HG03521 (cell line): Measurements from ENCODE around the gene LILRA5.
"Not testable (repeated sequence)": the region's sequence is repeated elsewhere in the genome, so short reads cannot be mapped to it uniquely, and the experiment has no call there.

ENCODE experiments used
- ATAC-seq: cut with Tn5 transposase; IDR thresholded peaks from one replicate; pipeline ENCODE4 v1.9.1; 2021; ENCODE audit warnings: mild to moderate bottlenecking, moderate library complexity; ENCODE audit not compliant: unreplicated experiment

The LILRA5 gene

GRCh38 chr19:54335164-54335563, 22.2 kb upstream of the LILRA5 start:
- no peak for ATAC-seq

DNA sequence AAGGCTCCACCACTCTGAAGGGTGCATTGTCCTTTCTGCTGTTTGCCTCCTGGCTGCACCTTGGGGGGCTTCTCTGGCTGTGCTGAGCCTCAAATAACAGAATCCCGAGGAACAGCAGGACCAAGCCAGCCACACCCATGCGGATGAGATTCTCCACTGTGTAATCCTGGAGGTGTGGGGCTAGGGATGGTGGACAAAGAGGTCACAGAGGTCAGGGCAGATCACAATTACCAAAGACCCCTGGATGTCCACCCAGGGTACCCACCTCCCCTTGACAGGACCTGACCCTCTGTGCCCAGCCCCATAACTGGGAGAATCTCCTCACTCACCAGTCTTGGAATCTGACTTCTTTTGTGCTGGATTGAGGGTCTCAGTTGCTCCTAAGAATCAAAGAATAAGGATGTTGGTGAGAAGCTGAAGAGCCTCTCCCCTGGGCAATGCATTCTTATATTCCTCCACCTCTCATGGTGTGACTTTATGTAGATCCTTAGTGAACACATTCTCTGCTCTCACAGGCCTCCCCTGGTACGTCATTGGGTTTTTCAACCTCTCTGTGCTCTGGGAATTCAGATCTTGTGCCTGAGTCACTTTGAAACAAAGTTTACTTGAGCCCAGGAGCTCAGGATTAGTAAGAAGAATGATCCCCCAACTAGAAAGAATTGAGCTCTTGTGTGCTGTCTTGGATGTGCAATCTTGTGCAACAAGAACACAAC, 20.8 kb upstream of the LILRA5 start:
- no peak for ATAC-seq

DNA sequence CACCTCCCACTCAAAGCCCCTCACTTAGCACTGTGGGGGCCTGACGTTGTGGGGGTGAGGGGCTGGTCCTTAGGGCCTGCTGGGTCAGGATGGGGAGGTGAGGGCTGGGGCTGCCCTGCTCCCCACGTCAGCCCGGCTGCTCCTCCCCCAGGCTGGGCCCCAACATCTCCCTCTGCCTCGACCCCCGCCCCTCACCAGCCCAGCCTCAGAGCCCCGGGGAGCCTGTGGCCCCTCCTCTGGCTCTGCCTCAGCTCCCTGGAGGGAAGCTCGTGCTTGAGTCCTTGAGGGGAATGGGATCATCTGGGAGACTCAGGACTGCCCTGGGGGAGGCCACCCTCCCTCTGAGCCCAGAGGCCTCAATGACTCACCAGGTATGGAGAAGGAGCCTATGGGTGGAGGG, 19.2 kb upstream of the LILRA5 start:
- no peak for ATAC-seq

- no peak for ATAC-seq
These were observed 18.7 kb upstream of the LILRA5 start for GRCh38 chr19:54331626-54332025.

- ATAC-seq, result no peak
These were observed 16.7 kb upstream of the LILRA5 start for GRCh38 chr19:54329476-54330165.

DNA sequence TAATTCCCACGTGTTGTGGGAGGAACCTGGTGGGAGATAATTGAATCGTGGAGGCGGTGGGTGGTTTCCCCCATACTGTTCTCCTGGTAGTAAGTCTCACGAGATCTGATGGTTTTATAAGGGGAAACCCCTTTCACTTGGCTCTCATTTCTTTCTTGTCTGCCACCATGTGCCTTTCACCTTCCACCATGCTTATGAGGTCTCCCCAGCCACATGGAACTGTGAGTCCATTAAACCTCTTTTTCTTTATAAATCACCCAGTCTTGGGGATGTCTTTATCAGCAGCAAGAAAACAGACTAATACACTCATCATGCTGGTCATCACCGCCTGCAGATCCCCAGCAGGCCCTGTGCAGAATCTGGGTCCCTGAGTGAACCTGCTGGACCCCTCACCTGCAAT, 15.8 kb upstream of the LILRA5 start:
- ATAC-seq, result not testable (repeated sequence)

DNA sequence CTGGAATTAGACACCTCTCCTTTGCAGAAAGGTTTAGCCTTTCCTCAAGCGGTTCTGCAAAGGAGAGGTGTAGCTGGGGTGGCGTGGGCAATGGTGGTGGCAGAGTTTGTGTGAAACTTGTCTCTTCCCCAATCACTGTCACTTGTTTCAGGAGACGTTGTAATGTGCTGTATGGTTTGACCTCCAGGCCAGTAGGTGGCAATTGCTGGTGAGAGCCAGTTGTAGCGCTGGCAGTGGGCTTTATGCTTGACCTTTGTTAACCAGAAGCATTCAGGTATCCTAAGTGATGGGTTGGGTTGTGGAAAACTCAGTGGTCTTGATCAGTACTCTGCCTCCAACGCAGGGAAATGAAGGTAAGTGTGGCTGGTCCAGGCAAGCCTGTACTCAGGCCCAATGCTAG, 12.7 kb upstream of the LILRA5 start:
- ATAC-seq, result no peak

GRCh38 chr19:54325194-54325621, 12.2 kb upstream of the LILRA5 start:
- no peak for ATAC-seq

DNA sequence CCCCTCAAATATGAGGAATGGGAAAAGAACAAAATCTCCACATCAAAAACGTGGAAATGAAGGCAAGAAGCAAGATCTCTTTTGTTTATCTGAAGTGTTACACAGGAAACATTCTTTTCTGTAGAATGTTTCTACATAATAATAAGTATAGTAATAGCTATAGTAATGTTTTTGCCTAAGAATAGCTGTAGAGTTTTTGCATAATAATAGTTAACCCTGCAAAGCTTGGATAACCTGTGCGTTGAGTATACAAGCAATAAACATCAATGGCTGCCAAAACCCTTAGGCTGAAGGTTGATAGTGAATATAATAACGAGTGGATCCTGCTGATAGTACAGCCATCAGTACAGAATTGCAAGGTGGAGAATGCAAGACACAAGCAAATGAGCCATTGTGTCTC, 11.1 kb upstream of the LILRA5 start:
- ATAC-seq, result no peak

DNA sequence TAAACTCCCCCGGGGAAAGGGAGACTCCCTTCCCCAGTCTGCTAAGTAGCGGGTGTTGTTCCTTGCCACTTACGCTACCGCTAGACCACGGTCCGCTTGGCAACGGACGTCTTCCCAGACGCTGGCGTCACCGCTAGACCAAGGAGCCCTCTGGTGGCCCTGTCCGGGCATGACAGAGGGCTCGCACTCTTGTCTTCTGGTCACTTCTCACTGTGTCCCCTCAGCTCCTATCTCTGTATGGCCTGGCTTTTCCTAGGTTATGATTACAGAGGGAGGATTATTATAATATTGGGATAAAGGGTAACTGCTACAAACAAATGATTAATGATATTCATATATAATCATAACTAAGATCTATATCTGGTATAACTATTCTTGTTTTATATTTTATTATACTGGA, 10.0 kb upstream of the LILRA5 start:
- ATAC-seq, result not testable (repeated sequence)

- ATAC-seq, result not testable (repeated sequence)
These were observed 9.3 kb upstream of the LILRA5 start for GRCh38 chr19:54322295-54322694.

GRCh38 chr19:54319892-54320670, 7.1 kb upstream of the LILRA5 start:
- ATAC-seq, result no peak

GRCh38 chr19:54319049-54319448, 6.1 kb upstream of the LILRA5 start:
- ATAC-seq, result no peak

DNA sequence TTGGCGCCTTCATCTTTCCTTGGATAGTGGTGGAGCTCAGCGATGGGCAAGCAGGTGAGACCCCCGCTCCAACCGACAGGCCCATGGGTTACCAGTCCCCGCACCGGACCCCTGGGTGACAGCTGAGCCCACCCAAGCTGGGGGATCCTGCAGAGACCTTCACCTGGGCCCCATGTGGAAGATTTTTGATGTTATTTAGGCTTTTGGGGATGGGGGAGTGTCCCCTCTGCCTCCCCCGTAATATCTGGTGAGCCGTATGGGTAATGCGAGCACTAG, 4.9 kb upstream of the LILRA5 start:
- ATAC-seq, result no peak

DNA sequence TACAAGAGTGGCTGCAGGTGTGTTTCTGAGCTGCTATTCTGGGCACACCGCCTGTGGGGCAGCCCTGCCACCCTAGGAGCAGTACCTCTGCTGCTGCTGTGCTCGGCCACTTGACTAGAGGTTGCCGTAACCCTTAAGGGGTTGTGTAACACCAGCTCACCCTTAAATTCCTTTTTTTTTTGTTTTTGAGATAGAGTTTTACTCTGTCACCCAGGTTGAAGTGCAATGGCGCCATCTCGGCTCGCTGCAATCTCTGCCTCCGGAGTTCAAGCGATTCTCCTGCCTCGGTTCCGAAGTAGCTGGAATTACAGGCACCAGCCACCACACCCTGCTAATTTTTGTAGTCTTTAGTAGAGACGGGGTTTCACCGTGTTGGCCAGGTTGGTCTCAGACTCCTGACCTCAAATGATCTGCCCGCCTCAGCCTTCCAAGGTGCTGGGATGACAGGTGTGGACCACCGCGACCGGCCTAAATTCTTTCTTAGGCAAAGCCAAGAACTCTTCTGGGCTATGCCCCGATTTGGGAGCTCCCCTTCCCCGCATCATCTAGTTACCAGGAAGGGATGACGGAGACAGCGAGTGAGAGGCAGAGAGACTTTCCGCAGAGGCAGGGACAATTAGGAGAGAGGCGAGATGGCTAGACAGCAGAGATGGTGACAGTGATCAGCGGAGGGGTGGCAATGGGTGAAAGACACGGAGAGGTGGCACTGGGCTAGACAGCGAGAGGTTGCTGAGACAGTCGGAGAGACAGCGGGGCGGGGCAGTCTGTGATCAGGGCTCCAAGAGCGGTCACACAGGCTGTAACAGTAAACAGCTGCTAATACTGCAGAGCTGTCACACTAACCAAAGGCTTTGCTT, 4.4 kb upstream of the LILRA5 start:
- no peak for ATAC-seq

DNA sequence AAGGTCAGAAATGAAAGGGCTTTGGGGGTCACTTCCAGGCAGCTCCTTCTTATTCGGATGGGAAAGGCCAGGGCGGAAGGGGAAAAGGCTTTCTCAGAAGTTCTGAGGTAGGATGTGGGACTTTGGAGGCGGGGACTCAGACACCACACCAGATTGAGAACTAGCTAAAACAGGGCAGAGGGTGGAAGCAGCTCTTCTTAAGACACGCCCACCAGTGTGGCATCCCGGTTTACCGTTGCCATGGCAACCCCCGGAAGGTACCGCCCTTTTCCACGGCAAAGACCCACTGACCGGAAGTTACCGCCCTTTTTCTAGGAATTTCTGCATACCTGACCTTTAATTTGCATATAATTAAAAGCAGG, 3.8 kb upstream of the LILRA5 start:
- no peak for ATAC-seq

GRCh38 chr19:54315956-54316355, 3.0 kb upstream of the LILRA5 start:
- ATAC-seq, result no peak

- ATAC-seq, result no peak
These were observed 955 bp downstream of the LILRA5 start for GRCh38 chr19:54312011-54312410.

GRCh38 chr19:54311486-54311885, 1.5 kb downstream of the LILRA5 start:
- no peak for ATAC-seq

DNA sequence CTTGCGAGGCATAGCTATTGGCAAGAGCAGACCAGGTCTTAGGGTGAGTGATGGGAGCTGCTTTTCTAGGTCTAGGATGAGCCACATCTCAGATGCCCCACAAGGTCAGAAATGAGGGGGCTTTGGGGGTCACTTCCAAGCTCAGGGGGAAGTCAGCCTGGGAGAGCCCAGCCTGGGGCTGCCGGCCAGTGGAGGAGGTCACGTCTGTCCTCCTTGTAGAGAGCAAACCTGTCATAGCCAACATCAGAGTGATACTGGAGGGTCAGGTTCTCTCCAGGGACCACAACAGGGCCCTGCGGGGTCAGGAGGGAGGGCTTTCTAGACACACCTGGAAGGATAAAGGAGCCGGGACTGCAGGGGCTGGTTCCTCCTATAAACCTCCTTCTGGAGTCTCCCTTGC, 2.4 kb downstream of the LILRA5 start:
- no peak for ATAC-seq

GRCh38 chr19:54309811-54310210, 3.2 kb downstream of the LILRA5 start:
- ATAC-seq, result no peak
